Astrocyte (in vitro differentiated cells and primary cell): Measurements from ENCODE around the gene DIO1.

ENCODE experiments used
- EZH2 ChIP-seq: IDR thresholded peaks from 2 replicates; pipeline ENCODE4 v1.6.1; 2012; ENCODE audit warnings: mild to moderate bottlenecking, low read length, inconsistent platforms; ENCODE audit not compliant: insufficient read depth
- TF ChIP-seq, protein P1 (sequence below): IDR thresholded peaks from 2 replicates; pipeline ENCODE4 v1.5.1; 2011; ENCODE audit warnings: low read depth, mild to moderate bottlenecking, inconsistent platforms, low read length, moderate library complexity; ENCODE audit not compliant: insufficient read depth

DNA sequence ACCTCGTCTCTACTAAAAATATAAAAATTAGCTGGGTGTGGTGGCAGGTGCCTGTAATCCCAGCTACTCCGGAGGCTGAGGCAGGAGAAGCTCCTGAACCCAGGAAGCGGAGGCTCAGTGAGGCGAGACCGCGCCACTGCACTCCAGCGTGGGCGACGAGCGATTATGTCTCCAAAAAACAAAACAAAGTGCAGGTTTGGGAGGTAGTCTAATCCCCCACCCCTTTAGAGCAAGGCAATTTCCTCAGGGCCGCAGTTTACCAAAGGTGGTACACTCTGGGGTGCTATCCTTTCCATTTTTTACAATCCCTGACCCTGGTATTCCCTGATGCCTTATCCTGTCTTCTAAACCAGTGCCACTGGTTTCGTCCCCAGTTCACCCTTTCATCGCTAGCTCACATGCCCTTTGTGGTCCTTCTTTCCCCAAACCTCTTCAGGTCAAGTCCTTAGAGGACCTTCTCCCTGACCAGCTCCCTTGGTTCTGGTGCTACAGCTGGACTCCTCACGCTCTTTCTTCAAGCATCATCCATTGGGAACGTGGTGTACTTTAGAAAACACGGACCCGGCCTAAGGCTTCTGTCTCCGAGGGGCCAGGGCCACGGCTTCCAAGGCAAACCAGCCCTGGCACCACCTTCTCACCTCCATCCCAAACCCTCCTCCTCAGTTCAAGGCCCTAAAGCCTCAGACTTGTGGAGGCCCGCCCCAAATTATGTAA is 50.6 kb downstream of the DIO1 start:
- TF ChIP-seq, protein P1, sequence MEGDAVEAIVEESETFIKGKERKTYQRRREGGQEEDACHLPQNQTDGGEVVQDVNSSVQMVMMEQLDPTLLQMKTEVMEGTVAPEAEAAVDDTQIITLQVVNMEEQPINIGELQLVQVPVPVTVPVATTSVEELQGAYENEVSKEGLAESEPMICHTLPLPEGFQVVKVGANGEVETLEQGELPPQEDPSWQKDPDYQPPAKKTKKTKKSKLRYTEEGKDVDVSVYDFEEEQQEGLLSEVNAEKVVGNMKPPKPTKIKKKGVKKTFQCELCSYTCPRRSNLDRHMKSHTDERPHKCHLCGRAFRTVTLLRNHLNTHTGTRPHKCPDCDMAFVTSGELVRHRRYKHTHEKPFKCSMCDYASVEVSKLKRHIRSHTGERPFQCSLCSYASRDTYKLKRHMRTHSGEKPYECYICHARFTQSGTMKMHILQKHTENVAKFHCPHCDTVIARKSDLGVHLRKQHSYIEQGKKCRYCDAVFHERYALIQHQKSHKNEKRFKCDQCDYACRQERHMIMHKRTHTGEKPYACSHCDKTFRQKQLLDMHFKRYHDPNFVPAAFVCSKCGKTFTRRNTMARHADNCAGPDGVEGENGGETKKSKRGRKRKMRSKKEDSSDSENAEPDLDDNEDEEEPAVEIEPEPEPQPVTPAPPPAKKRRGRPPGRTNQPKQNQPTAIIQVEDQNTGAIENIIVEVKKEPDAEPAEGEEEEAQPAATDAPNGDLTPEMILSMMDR, result no peak
- TF ChIP-seq EZH2, result no peak
